HG02852 (cell line): ENCODE results near the gene SIGLEC10.
A peak's percentile ranks its signal among the peaks of the same experiment; 100 is the strongest.

Source experiments
- ATAC-seq: cut with Tn5 transposase; IDR thresholded peaks from one replicate; pipeline ENCODE4 v1.9.1; 2021; ENCODE audit warnings: mild to moderate bottlenecking, moderate library complexity; ENCODE audit not compliant: unreplicated experiment

Gene SIGLEC10

DNA sequence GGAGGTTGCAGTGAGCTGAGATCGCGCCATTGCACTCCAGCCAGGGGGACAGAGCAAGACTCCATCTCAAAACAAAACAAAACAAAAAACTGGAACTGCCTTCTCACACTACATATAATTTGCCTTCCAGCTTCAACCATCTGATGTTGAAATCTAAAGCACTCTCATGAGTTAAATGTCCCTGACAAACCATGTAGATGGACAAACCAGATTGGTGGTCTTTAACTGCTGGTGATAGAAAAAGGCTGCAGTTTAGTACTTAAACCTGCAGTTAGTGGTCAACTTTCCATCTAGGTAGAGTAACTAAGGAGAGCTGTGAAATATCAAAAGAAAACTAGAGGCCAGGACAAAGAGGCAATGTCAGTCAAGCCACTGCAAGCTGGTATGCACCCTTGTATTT lies 21.3 kb downstream of the SIGLEC10 start:
- ATAC-seq, result no peak

DNA sequence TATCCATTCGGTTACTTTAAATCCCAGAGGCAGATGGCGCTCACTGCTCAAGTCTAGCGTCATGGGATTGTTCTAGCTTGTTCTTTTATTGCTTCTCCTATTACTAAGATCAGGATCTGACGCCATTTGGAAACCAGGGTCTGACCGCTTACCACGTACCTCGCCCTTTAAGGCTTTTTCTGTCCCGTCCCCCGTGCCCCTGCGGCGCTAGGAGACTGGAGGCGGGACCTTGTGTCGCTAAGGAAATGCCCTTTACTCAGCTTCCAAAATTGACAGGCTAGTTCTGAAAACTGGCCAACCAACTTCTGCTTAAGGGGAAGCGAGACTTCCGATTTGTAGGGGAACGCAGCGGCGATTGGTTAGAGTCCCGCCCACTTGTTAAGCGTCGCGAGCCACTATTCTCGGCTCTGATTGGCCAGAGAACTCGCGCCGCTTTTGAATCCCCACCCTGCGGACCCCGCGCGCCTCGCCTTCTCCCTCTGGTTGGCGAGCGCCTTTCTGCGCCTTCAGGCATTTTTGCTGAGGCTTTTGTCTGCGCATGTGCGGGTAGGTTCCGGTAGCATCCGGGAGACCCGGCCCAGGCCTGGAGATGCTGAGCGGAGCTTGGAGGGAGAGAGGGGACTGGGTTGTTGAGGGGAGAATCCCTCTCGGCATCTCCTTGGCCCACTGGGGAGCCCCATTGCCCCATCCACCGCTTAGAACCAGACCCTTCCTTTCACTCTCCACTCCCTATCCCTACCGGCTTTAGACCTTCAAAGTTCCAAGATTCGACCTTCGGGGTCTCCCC lies 23.2 kb downstream of the SIGLEC10 start:
- ATAC-seq, result peak; percentile 82

DNA sequence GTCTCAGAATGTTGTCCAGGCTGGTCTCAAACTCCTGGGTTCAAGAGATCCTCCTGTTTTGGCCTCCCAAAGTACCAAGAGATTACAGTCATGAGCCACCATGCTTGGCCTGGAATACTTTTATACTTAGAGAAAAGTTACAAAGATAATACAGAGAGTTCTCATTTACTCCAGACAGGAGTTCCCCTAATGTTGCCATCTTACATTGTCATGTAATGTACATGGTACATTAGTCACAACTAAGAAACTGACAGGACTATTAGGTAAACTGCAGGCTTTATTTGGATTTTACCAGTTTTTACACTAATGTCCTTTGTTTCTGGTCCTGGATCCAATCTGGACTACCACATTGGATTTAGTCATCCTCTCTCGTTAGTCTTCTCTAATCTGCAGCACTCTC lies 24.7 kb downstream of the SIGLEC10 start:
- ATAC-seq, result no peak

DNA sequence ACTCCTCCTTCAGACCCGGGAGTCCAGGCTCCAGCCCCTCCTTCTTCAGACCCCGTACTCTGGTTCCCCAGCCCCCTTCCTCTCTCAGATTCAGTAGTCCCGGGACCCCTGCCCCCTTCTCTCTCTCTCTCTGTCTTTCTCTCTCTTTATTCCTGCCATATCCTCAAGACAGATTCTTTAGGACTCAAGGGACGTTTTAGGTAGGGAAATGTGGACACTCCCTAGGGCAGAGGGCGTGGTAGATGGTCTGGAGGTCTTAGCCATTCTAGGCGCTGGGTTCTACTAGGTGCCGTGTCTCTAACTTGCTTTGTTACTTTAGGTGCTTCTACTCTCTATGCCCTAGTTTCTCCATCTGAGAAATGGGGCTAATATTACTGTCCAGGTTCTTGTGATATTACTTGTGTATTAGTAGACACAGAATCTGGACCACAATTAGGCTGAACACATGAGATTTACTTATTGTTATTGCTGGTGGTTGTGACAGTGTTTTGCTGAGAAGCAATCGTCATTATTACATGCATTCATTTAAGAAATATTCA lies 26.3 kb downstream of the SIGLEC10 start:
- ATAC-seq, result no peak

DNA sequence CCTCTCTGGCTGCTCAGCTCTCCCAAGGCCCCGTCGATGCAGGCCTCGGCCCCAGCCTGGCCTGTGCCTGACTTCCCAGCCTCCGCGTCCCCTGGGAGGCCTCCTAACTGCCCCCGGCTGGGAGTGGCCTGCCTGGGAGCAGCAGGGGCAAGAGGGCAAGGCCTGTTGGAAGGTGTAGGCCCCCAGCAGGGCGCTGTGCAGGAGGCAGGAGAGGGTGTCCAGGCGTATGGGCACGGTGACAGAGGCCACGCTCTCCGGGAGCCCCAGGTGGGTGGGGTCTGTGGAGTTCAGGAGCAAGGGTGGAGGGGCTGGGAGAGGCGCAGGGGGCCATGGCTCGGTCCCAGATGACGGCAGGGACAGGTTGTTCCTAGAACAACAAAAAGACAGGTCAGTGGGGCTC lies 28.3 kb downstream of the SIGLEC10 start:
- no peak for ATAC-seq

DNA sequence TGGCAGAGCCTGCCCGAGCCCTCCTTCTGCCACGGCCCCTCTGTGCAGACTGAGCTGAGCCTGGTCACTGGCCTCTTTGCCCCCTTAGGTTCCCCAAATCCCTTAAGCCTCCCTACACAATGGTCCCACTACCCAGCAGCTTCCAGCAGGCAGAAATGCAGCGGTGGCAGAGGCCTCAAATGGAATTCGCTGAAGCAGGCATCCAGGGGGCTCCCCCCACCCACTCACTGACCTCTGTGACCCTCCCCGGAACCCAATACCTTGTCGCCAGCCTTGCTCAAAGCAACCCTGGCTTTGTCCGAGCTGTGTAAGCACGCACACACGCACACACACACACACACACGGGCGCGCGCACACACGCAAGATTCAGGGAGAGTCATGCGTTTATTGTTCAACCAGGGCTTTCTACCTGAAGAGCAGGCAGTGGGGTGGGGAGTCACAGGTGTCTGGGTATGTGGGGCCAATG lies 29.5 kb downstream of the SIGLEC10 start, which contains the start of gene LIM2:
Gene LIM2, minus strand, starts transcription at position 51 of the 466 bp plus-strand sequence. CDS start 531 bp downstream, outside the sequence.
- ATAC-seq, result no peak

DNA sequence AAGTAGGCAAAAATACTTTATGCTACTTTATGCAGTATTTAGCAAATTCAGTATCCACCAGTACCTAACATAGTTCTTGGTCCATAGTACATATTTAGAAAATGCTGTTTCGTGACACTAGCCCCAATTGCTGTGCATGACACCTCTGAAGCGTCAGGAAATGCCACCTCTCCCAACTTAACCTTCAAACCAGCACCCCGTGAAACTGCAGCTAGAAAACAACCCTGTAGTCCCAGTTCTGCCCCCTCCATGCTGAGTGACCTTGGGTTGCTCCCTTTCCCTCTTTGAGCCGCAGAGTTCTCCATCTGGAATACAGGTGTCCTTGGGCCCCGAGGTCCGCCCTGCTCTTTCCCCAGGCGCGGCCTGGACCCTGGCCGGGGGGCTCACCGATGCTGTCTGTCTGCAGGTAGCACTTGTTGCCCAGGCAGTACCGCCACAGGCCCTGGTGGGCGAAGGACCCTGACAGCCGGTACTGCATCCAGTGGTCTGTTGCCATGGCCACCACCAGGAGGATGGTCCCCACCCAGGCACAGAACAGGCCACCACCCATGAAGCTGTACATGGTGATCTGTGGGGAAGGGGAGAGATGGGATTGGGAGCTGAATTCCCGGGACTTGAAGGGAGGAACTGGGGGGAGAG lies 30.4 kb downstream of the SIGLEC10 start:
- no peak for ATAC-seq

DNA sequence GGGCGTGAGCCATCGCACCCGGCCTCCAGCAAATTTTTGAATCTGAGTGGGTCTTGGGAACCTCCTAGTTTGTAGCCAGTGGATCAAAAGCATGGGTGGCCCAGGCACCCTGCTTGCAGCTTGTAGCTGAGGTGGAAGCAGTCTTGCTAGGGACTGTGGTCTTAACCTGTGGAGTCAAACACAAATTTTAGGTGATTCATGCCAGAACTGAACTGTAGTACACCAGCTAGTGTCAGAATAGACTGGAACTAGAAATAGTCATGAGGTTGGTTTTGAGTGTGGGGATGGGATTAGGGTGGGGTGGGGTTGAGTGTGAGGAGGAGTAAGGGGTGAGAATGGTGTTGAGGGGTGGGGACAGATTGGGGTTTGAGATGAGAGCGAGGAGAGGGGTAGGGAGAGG lies 35.4 kb downstream of the SIGLEC10 start:
- no peak for ATAC-seq

DNA sequence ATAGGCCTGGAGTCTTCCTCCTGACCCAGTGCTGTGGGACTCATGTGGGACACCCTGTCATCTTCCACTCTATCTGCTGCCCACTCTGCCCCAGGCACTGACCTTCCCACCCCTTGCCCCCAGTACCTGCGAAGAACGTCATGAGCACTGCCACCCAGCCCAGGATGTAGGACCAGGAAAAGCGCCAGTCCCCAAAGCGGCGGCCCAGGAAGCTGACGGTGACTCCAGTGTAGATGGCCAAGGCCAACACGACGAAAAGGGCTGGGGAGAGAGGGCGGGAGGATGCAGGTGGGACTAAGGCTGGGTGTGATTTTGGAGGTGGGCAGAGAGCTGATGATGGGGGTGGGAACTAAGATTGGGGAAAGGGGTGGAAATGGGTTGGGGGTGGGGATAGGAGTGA lies 37.1 kb downstream of the SIGLEC10 start:
- no peak for ATAC-seq

DNA sequence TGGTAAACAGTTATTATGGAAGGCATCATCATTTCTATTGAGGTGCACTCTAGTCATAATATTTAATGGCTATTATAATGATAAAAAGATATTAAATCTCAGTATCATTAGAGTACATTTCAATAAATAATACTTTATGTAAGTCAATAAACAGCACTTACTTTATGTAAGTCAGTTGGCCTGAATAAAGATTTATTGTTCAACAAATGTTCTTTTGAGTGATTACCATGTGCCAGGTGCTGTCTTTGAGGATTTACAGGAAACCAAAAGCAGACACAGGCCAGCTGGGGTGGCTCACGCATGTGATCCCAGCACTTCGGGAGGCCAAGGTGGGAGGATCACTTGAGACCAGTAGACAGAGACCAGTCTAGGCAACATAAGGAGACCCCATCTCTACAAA lies 40.0 kb downstream of the SIGLEC10 start:
- no peak for ATAC-seq

DNA sequence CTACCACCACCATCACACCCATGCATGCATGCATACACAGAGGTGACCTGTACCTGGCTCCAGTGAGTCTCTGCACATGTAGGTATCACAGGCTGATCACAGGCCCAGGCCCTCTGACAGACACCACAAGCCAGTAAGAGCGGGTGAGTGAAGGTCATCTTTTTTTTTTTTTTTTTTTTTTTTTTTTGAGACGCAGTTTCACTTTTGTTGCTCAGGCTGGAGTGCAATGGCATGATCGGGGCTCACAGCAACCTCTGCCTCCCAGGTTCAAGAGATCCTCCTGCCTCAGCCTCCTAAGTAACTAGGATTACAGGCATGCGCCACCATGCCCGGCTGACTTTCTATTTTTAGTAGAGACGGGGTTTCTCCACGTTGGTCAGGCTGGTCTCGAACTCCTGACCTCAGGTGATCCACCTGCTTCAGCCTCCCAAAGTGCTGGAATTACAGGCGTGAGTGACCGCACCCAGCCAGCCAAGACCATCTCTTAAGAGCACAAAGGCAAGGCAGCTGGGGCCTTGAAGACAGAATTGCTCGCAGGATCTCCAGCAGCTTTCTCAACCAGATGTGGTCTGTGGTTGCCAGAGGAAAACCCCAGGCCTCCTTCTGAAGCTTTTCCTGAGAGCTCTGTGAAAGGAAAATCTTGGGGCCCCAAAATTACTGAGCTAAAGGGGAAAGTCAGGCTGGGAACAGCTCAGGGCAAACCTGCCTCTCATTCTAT lies 41.8 kb downstream of the SIGLEC10 start:
- ATAC-seq, result no peak

DNA sequence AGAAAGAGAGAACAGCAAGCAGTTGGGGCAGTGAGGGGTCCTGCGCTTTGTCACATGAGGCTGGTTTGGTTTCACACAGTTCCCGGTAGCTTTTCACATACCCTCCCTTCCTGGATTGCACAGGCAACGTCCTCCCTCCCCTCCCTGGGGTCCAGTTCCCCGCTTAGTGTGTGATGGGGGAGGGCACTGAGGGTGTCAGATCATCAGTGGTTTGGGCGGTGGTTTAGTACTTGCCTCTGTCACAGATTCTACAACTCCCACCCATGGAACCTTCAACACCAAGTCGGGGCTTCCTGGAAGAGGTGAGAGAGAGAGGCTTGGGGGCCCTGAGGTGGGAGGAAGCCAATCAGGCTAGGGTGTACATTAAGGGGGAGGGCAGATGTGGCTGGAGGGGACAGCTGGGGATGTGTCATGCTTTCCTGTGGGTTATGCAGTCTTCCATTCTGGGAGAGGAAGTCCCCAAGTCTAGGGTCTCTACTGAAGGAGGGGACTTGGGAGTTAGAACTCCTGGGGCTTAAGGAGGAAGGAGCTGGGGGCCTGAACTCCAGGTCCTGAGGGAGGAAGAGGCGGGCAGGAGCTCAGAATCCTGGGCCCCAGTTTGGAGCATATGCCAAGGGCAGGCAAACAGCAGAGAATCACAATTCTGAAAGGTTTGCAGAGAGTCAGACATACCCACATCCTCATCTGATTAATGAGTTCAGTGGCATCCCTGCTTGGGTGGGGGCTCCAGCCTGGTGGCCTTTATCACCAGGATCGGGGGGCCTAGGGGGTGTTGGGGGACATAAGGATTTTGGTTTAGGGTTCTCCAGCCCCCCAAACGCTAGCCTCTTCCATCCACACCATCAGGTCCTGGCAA lies 44.6 kb downstream of the SIGLEC10 start, which contains the start of gene NKG7:
Gene NKG7, minus strand, starts transcription at position 6 of the 856 bp plus-strand sequence. CDS start 119 bp downstream, outside the sequence.
- ATAC-seq, result no peak

DNA sequence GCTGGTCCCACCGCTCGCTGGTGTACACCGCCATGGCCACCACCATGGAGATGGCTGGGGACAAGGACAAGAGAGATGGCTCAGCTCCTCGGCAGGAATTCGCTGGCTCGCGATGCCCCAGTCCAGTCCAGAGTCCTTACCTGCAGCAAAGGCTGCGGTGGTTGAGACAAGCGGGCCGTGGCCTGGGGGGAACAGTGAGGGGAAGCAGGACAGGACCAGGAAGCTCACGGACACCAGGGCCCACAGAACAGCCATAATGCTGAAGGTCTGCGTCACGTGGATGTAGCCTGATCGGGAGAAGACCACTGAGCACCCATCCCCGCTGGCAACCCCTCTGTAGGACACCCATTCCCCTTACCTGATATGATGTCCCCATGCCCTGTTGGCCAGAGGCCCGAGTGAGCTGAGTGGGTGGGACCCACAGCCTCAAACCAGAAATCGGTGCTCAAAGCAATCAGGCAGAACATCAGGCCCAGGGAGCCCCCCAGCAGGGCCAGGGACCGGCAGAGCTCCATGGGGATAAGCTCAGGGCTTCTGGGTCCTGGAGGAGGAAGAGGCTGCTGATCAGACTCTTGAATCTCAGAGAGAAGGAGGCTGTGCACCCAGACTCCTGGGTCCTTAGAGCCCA lies 45.3 kb downstream of the SIGLEC10 start:
- ATAC-seq, result no peak

DNA sequence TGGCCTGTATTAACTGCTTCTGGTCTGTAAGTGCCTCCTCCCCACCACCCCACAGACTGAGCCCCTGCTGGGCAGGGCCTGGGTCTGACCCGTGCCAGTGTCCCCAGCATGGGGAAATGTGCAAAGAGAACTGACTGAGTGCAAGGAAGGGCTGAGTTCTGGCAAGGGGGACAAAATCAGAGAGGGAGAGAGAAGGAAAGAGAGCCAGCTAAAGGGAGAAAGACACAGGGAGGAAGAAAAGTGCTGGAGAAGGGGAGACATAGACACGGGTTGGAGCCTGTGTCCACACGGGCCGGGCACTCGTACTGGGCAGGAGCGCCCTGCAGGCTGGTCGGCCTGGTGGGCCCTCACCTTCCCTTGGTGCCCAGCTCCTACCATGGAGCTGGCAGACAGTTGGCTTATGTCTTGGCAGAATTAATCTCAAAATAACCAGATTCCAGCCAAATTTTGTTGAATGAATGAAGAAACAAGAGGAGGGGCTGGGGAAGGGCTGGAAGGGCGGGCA lies 46.2 kb downstream of the SIGLEC10 start:
- no peak for ATAC-seq

DNA sequence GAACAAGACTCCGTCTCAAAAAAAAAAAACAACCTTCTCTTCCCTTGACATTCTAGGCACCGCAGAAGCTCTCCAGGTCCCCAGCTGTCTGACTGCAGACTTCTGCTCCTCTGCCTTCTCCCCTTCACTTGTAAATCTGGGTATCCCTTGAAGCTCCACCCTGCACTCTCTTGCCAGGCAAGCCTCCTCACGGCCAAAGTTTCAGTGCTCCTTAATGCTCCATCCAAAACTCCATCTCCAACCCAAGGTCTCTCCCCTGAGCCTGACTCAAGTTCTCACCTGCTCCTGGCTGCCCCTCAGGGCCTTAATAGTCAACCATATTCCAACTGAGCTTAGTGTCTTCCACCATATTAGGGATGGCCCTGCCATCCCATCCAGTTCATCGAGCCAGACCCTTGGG lies 47.2 kb downstream of the SIGLEC10 start:
- no peak for ATAC-seq

DNA sequence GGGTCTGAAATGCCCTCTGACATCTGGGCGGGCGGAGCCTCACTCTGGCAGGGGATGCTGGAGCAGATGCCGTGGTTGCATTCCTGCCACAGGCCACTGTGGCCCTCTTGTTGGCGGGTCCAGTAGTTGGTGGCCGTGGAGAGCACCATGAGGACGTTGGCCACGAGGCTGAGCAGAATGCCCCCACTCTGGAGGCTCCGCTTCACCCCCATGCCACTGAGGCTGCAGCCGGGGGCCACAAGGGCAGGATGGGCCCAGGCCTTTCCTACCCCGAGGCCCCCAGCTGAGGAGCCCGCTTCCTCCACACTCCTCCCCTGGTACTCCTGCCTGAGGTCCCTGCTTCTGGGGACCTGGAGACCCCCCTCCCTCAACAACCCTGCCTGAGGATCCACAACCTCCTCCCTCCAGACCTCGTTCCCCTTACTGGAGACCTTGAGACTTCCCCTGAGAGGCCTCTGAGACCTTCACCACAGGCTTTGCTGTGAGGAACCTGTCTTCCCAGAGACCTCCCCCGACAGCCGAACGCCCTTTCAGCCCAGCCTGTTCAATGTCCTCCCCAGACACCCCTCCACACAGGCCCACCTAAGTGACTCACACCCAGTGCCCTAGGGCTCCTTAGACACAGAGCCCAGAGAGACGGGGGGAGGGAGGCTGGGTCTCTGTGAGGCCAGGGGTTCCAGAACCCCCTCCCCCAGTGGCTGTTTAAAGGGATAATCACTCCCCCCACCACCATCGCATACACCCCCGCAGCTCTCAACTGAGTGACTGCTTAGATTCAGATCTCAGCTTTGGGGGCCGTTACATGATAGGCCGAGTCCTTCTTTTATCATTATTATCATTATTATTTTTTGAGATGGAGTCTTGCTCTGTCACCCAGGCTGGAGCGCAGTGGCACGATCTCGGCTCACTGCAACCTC lies 48.8 kb downstream of the SIGLEC10 start, which contains the start of gene CLDND2:
Gene CLDND2, minus strand, starts transcription at position 638 of the 917 bp plus-strand sequence. Its CDS starts 426 bp downstream, at position 212.
- ATAC-seq, result no peak

DNA sequence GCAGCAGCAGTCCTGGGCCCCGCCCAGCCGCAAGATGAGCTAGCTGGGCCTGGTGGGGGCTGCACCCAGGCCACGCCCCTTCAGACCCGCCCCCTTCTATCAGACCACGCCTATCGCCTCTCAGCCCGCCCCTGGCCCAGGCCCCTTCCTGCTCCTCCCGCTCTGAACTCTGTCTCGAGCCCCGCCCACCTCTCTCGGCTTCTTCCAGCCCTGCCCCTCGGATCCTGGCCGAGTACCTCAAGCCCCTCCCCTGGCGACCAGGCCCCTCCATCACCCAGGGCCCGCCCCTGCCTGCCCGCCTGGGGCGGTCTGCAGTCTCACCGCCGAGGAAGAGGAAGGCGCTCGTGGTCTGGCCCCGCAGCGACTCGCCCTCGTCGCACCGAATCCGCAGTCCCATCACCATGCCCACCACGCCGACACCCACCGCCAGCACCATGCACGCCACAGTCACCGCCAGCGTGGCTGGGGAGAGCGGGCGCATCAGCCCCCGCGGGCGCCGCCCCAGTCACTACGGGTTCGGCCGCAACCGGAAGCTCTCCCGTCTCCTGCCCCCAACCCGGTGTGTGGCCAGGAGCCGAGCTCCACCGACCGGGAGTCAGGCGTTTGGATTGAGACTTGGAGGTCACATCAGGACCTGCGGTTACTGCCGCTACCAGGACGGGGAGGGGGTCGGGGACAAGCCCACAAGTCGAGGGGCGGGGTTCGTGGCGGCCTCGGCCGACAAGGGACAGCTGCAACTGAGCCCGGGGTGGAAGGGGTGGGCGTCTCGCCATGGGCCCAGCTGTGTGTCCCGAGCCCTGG lies 49.7 kb downstream of the SIGLEC10 start:
- peak; percentile 68 for ATAC-seq

DNA sequence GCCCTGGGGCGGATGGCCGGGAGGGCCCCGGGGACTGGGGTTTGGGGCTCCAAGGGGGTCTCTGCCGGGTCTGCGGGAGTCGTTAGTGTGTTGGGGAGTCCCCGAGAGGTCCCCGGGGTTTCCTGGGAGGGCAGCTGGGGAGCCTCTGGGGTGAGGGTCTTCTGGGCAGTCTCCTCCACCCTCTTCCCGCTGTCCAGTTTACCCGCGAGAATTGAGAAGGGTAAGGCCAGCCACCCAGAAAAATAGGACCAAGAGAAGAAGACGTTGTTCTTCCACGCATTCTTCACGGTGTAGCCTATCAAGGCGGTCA lies 50.2 kb downstream of the SIGLEC10 start:
- peak; percentile 12 for ATAC-seq
